ENCODE data around the gene LDHAL6B. TPM values are rescaled to one million over a fixed set of nuclear protein-coding genes. Genes with fewer than 3 reads are reported as not detected.

Gene LDHAL6B
- total and polyA plus RNA-seq, 2 experiments from 2014 or later, result not detected

GRCh38 chr15:59179717-59180116 is 26.9 kb upstream of the LDHAL6B start:
- no peak overlapping the region for H3K4me3 ChIP-seq
- Mint-ChIP-seq H3K4me1 (peaks cover 7% of the 10 kb centered on the region; the same call in 2 of the 3 replicates), H3K9me3 (peaks cover 17% of the 10 kb centered on the region; the same call in 2 of the 3 replicates), H3K27ac (no peak overlapping the region), H3K27me3 (ENCODE audit: insufficient read depth, low read depth, poor library complexity) (peaks cover under 1% of the 10 kb centered on the region), H3K4me3 (no peak overlapping the region), H3K36me3 (ENCODE audit: low read depth) (peaks cover 45% of the 10 kb centered on the region)
- H3K27ac ChIP-seq (ENCODE audit: low read depth), result no peak overlapping the region
- peaks cover 10% of the 10 kb centered on the region for H3K36me3 ChIP-seq (ENCODE audit: insufficient read depth)
- H4K20me1 ChIP-seq (replicated peaks; ENCODE audit: insufficient read depth), result no peaks in the 10 kb centered on the region
- no peaks in the 10 kb centered on the region for H3K27me3 ChIP-seq (ENCODE audit: insufficient read depth)
- H3K9me2 ChIP-seq (ENCODE audit: insufficient read depth), result no peaks in the 10 kb centered on the region
- H3F3A ChIP-seq (replicated peaks; ENCODE audit: low read depth), result no peaks in the 10 kb centered on the region
- H3K4me1 ChIP-seq (ENCODE audit: insufficient read depth), result no peaks in the 10 kb centered on the region
- H3K79me2 ChIP-seq (replicated peaks; ENCODE audit: insufficient read depth), result no peaks in the 10 kb centered on the region
- ATAC-seq, result no peak
- DNase-seq (ENCODE audit: low spot score), result no peak
- TF ChIP-seq, protein P1, sequence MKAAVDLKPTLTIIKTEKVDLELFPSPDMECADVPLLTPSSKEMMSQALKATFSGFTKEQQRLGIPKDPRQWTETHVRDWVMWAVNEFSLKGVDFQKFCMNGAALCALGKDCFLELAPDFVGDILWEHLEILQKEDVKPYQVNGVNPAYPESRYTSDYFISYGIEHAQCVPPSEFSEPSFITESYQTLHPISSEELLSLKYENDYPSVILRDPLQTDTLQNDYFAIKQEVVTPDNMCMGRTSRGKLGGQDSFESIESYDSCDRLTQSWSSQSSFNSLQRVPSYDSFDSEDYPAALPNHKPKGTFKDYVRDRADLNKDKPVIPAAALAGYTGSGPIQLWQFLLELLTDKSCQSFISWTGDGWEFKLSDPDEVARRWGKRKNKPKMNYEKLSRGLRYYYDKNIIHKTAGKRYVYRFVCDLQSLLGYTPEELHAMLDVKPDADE (IDR thresholded peaks at IDR 0.05), result no peak
- TF ChIP-seq EZH2phosphoT487 (IDR thresholded peaks at IDR 0.05; ENCODE audit: unreplicated experiment) (no peak), EZH2 (IDR thresholded peaks at IDR 0.05; ENCODE audit: low read depth, unreplicated experiment) (no peak), POLR2AphosphoS5 (IDR thresholded peaks at IDR 0.05; ENCODE audit: low read depth) (no peak), ZNF331 (CRISPR knock-in tag; IDR thresholded peaks at IDR 0.05; ENCODE audit: low read depth) (no peak), CREB1 (CRISPR knock-in tag; IDR thresholded peaks at IDR 0.05; ENCODE audit: low read depth) (no peak), NANOG (IDR thresholded peaks at IDR 0.05; ENCODE audit: borderline replicate concordance) (no peak)
- TF ChIP-seq, protein P2, sequence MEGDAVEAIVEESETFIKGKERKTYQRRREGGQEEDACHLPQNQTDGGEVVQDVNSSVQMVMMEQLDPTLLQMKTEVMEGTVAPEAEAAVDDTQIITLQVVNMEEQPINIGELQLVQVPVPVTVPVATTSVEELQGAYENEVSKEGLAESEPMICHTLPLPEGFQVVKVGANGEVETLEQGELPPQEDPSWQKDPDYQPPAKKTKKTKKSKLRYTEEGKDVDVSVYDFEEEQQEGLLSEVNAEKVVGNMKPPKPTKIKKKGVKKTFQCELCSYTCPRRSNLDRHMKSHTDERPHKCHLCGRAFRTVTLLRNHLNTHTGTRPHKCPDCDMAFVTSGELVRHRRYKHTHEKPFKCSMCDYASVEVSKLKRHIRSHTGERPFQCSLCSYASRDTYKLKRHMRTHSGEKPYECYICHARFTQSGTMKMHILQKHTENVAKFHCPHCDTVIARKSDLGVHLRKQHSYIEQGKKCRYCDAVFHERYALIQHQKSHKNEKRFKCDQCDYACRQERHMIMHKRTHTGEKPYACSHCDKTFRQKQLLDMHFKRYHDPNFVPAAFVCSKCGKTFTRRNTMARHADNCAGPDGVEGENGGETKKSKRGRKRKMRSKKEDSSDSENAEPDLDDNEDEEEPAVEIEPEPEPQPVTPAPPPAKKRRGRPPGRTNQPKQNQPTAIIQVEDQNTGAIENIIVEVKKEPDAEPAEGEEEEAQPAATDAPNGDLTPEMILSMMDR (conservative IDR thresholded peaks at IDR 0.05; ENCODE audit: low read depth in 2 of 2), result no peak
- H2AFZ ChIP-seq, result no peak overlapping the region
- no peak overlapping the region for H3K4me2 ChIP-seq

- Mint-ChIP-seq H3K27ac (no peak overlapping the region), H3K4me3 (no peak overlapping the region), H3K9me3 (peaks cover 17% of the 10 kb centered on the region; the same call in 2 of the 3 replicates)
- TF ChIP-seq JUNB (IDR thresholded peaks at IDR 0.05; ENCODE audit: unreplicated experiment), result no peak
- TF ChIP-seq EZH2 (IDR thresholded peaks at IDR 0.05; ENCODE audit: low read depth, unreplicated experiment), result no peak
- no peak for TF ChIP-seq EZH2phosphoT487 (IDR thresholded peaks at IDR 0.05; ENCODE audit: unreplicated experiment)
- TF ChIP-seq ZNF114 (CRISPR knock-in tag; IDR thresholded peaks at IDR 0.05), result no peak
- TF ChIP-seq, protein P2 (conservative IDR thresholded peaks at IDR 0.05; ENCODE audit: low read depth in 2 of 2), result no peak
- TF ChIP-seq STAT1 (IDR thresholded peaks at IDR 0.05; ENCODE audit: unreplicated experiment), result no peak
- no peak for TF ChIP-seq POLR2AphosphoS5 (IDR thresholded peaks at IDR 0.05; ENCODE audit: low read depth)
Observed at GRCh38 chr15:59180945-59181600, 25.6 kb upstream of the LDHAL6B start.

More at GRCh38 chr15:59180945-59181600, 25.6 kb upstream of the LDHAL6B start:
- DNase-seq (ENCODE audit: low spot score) (no peak), ATAC-seq (no peak)
- Histone ChIP-seq H3K4me2 (no peak overlapping the region), H3K4me1 (ENCODE audit: insufficient read depth) (no peaks in the 10 kb centered on the region), H3K36me3 (ENCODE audit: insufficient read depth) (peaks cover 16% of the 10 kb centered on the region), H4K20me1 (replicated peaks; ENCODE audit: insufficient read depth) (no peaks in the 10 kb centered on the region), H3K9me2 (ENCODE audit: insufficient read depth) (no peaks in the 10 kb centered on the region), H3F3A (replicated peaks; ENCODE audit: low read depth) (no peaks in the 10 kb centered on the region), H3K4me3 (no peak overlapping the region), H3K27me3 (ENCODE audit: insufficient read depth) (no peaks in the 10 kb centered on the region), H3K27ac (ENCODE audit: low read depth) (no peak overlapping the region), H3K79me2 (replicated peaks; ENCODE audit: insufficient read depth) (no peaks in the 10 kb centered on the region), H2AFZ (no peak overlapping the region)
- H3K4me1 Mint-ChIP-seq, result no peaks in the 10 kb centered on the region
- peaks cover 7% of the 10 kb centered on the region for H3K27me3 Mint-ChIP-seq (ENCODE audit: insufficient read depth, low read depth, poor library complexity)
- peaks cover 51% of the 10 kb centered on the region for H3K36me3 Mint-ChIP-seq (ENCODE audit: low read depth)
